ENCODE results near the gene P2RY4.
"Not testable (repeated sequence)": the region's sequence is repeated elsewhere in the genome, so short reads cannot be mapped to it uniquely, and the experiment has no call there.

Gene P2RY4

DNA sequence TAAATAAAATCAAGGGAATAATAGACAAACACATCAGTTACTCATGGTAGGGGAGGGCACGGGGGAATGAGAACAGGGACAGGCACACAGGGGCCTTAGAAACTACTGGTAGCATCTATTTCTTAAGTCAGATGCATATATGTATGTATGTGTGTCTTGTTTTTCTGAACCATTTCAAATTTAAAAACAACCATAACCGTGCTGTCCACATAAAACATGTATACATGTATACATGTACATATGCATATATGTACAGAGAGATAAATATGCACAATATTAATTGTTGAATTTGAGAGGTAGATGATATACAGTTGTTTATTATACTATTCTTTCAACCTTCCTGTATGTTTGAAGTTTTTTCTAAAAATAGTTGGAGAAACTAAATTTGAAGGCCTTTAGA lies 33.3 kb downstream of the P2RY4 start:
- Histone ChIP-seq H3K9me3 (ENCODE audit: low read length) (no peaks in the 10 kb centered on the region), H3K4me3 (ENCODE audit: low read length) (no peak overlapping the region), H3K36me3 (ENCODE audit: insufficient read depth, low read length) (no peaks in the 10 kb centered on the region), H3K27me3 (ENCODE audit: insufficient read depth, low read length) (peaks cover 3% of the 10 kb centered on the region), H3K4me1 (ENCODE audit: insufficient read depth, low read length) (no peaks in the 10 kb centered on the region), H2AFZ (ENCODE audit: low read depth, low read length) (no peak overlapping the region)

DNA sequence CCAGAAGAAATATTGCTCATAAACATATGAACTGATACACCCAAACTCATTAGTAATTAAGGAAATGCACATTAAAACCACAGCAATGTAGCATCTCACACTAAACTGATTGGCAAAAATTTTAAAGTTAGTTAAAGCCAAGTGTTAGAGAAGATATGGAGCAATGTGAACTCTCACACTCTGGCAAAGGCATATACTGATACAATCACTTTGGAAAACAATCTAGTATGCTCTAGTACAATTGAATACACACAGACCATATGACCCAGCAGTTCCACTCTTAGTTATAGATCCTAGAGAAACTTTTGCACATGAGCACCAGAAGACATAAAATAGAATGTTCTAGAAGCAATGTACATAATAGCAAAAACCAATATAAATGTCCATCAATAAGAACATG lies 34.0 kb downstream of the P2RY4 start:
- Histone ChIP-seq H3K27me3 (ENCODE audit: insufficient read depth, low read length) (peaks cover 3% of the 10 kb centered on the region), H3K4me1 (ENCODE audit: insufficient read depth, low read length) (no peaks in the 10 kb centered on the region), H3K36me3 (ENCODE audit: insufficient read depth, low read length) (no peaks in the 10 kb centered on the region), H3K9me3 (ENCODE audit: low read length) (no peaks in the 10 kb centered on the region), H2AFZ (ENCODE audit: low read depth, low read length) (no peak overlapping the region), H3K4me3 (ENCODE audit: low read length) (no peak overlapping the region)

GRCh38 chrX:70219938-70220764 lies 39.9 kb downstream of the P2RY4 start:
- no peak overlapping the region for H2AFZ ChIP-seq (ENCODE audit: low read depth, low read length)
- H3K36me3 ChIP-seq (ENCODE audit: insufficient read depth, low read length): no peaks in the 10 kb centered on the region
- H3K9me3 ChIP-seq (ENCODE audit: low read length): peaks cover 2% of the 10 kb centered on the region
- H3K27me3 ChIP-seq (ENCODE audit: insufficient read depth, low read length): peaks cover 3% of the 10 kb centered on the region
- no peak overlapping the region for H3K4me3 ChIP-seq (ENCODE audit: low read length)
- H3K4me1 ChIP-seq (ENCODE audit: insufficient read depth, low read length): no peaks in the 10 kb centered on the region

- H3K9me3 ChIP-seq (ENCODE audit: low read length); H3K4me1 ChIP-seq (ENCODE audit: insufficient read depth, low read length); H3K27me3 ChIP-seq (ENCODE audit: insufficient read depth, low read length); H3K36me3 ChIP-seq (ENCODE audit: insufficient read depth, low read length); H2AFZ ChIP-seq (ENCODE audit: low read depth, low read length); H3K4me3 ChIP-seq (ENCODE audit: low read length): not testable (repeated sequence)
These were observed 50.4 kb downstream of the P2RY4 start for GRCh38 chrX:70209570-70209969.

- Histone ChIP-seq H3K4me3 (ENCODE audit: low read length) (no peak overlapping the region), H3K36me3 (ENCODE audit: insufficient read depth, low read length) (no peaks in the 10 kb centered on the region), H2AFZ (ENCODE audit: low read depth, low read length) (no peak overlapping the region), H3K9me3 (ENCODE audit: low read length) (no peaks in the 10 kb centered on the region), H3K4me1 (ENCODE audit: insufficient read depth, low read length) (no peaks in the 10 kb centered on the region), H3K27me3 (ENCODE audit: insufficient read depth, low read length) (no peaks in the 10 kb centered on the region)
These were observed 51.5 kb downstream of the P2RY4 start for GRCh38 chrX:70208479-70208878.

Data from neuron (in vitro differentiated cells).